Fibroblast of mammary gland (primary cell): ENCODE data around the gene FCAMR.

ENCODE experiments used
- DNase-seq: peaks from one replicate; pipeline ENCODE4 v3.0.0-alpha.2; 2010; ENCODE audit warnings: low read depth
- H3K4me3 ChIP-seq: 2 replicates; pipeline ENCODE4 v1.5.1; 2011; ENCODE audit warnings: low read depth, mild to moderate bottlenecking, low read length, moderate library complexity; ENCODE audit not compliant: control insufficient read depth
- TF ChIP-seq, protein P1 (sequence below): conservative IDR thresholded peaks from 2 replicates; pipeline ENCODE4 v1.5.1; 2011; ENCODE audit warnings: low read depth, low read length, inconsistent platforms; ENCODE audit not compliant: control insufficient read depth, insufficient read depth

The FCAMR gene

DNA sequence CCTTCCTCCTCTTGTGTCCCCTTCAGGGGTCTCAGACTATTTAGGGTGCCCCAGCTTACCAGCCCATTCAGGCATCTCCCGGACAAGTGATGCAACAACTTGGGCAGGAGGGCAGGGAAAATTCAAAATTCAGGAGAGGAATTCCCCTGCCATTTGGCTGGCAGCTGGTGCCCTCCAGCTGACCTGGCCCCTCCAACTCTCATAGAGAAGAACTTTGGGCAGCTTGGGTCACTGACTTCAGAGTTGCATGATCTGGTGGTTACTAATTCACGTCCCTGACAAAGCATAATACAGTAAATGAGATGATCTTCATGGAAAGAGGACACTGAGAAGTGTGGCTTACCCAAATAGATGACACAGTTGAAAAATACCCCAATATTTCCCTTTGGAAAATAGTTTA lies at the start of gene FCAMR:
Gene FCAMR (minus strand): TSS at position 15 of the 400 bp plus-strand sequence. CDS start 335 bp downstream, outside the sequence.
- TF ChIP-seq, protein P1, sequence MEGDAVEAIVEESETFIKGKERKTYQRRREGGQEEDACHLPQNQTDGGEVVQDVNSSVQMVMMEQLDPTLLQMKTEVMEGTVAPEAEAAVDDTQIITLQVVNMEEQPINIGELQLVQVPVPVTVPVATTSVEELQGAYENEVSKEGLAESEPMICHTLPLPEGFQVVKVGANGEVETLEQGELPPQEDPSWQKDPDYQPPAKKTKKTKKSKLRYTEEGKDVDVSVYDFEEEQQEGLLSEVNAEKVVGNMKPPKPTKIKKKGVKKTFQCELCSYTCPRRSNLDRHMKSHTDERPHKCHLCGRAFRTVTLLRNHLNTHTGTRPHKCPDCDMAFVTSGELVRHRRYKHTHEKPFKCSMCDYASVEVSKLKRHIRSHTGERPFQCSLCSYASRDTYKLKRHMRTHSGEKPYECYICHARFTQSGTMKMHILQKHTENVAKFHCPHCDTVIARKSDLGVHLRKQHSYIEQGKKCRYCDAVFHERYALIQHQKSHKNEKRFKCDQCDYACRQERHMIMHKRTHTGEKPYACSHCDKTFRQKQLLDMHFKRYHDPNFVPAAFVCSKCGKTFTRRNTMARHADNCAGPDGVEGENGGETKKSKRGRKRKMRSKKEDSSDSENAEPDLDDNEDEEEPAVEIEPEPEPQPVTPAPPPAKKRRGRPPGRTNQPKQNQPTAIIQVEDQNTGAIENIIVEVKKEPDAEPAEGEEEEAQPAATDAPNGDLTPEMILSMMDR = no peak
- no peak for DNase-seq
- no peak within 1 kb of the TSS for H3K4me3 ChIP-seq

GRCh38 chr1:207019661-207020060 lies 49.4 kb upstream of the FCAMR start:
- DNase-seq = no peak
- H3K4me3 ChIP-seq = no peak overlapping the region
- TF ChIP-seq, protein P1 = no peak

- H3K4me3 ChIP-seq = no peak overlapping the region
- TF ChIP-seq, protein P1 = no peak
- DNase-seq = no peak
Measured at GRCh38 chr1:207019161-207019560, 48.9 kb upstream of the FCAMR start.

DNA sequence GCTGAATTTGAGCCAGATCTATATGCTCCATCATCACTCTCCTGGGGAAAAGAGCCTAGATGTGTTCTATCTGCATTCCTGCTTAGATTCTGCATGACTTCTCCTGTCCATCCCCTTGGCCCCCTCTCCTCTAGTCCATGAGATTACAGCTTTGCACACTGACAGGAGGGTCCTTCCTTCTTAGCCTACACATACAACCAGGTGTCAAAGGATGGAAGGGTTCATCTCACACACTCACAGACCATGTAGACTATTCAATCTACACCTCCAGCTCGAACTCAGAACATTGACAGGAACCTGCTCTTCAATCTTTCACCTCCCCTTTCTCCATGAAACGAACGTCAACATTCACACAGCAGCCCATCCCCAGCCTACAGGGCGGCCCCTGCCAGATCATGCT lies 48.4 kb upstream of the FCAMR start:
- TF ChIP-seq, protein P1 = no peak
- no peak overlapping the region for H3K4me3 ChIP-seq
- no peak for DNase-seq

DNA sequence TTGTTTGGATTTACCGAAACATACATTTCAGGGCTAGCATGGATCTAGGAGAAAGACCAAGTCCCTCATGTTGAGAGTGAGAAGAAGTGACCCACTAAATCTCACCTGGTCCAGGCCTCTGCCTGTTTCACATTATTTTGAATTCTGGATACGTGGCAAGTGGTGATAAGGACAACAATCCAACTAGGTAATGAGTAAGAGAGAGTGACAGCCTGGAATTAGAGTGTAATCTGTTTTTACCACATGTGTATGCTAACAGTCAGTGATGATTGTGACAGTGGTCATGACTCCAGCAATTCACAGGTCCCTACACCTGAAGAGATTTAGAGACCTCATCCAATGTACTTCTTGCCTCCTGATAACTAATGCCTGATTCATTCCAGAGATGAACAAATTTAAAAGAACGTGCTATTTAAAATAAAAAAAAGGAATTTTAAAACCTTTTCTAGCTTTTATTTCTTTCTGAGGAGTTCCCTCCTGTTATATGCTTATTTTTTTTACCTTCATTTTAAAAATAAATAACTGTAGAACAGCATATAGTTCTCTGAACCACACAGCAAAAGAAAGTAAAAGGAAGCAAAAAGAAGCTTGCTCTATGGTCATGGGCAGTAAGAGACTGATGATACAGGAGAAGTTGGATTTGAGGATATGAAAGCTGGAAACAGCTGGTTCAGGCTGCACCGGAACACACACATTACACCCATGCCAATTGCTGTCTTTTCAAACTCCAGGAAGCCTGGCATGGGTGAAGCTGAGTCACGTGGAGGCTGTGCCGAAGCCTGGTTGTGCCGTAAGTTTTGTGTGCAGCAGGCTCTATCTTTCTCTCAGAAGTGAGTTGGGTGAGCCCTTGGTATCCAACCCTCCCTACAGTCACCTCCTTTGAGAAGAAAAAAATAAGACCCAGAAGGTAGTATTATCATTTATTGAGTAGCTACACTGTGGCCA lies 47.6 kb upstream of the FCAMR start:
- no peak for DNase-seq
- H3K4me3 ChIP-seq = no peak overlapping the region
- TF ChIP-seq, protein P1 = no peak

DNA sequence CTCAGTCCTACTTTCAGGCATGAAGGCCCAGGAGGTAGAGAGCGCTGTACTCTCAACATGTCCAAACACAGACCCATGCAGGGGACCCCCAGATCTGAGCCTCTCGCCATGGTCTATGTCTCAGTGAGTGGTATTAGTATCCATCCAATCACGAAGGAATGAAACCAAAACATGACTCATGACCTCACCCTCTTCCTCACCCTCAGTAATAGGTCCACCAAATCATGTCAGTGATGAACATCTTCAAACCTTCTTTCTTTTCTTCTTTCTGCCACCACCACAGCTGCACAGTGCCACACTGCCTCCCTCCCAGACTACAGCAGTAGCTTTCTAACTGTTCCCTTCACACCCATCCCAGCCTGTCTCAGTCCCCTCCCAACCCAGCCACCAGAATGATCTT lies 45.5 kb upstream of the FCAMR start:
- DNase-seq = no peak
- no peak overlapping the region for H3K4me3 ChIP-seq
- TF ChIP-seq, protein P1 = no peak
